ENCODE results near the gene PLPP2. TPM values are rescaled to one million over a fixed set of nuclear protein-coding genes. Genes with fewer than 3 reads are reported as not detected.

Gene PLPP2
- total and polyA plus RNA-seq, 2 donors, result 2.6 to 5.8 TPM

DNA sequence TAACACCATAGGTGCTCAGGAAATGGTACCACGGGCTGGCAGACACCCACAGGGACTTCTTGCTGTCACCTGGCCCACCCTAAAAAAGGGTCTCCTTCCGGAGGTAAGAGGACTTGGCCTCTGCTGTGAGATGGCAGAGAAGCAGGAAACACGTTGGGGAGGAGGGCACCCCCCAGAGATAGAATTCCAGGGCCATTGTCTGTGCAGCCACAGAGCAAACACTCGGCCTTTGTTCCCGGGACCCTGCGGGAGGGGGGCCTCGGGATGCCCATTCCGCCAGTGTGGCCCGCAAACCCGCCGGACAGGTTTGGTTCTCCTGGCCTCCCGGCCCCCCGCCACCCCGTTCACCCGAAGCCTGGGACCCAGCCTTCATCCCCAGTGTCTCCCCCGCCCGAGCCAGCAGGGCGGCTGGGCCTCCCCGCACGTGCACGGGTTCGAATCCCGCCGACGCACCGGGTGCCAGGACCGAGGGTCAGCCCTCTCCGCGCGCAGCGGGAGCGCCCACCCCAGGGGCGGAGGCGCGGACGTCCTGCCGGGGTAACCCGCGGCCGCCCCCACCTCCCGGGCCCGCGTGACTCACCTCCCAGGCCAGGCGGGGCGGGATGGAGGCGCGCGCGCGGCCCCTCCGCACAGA, 714 bp downstream of the PLPP2 start:
- Histone ChIP-seq H3K36me3 (ENCODE audit: control insufficient read depth in 2 of 2, insufficient read depth in 2 of 2, low read length in 1 of 2) (no peaks in the 10 kb centered on the region), H3K4me3 (ENCODE audit: low read length in 2 of 2) (no peak overlapping the region), H3K27me3 (ENCODE audit: control insufficient read depth in 2 of 2, insufficient read depth in 1 of 2, low read length in 1 of 2) (peaks cover 51 to 79% of the 10 kb centered on the region in 2 donors), H3K9me3 (ENCODE audit: control insufficient read depth in 2 of 2, insufficient read depth in 1 of 2, low read length in 1 of 2) (peaks cover 0 to 4% of the 10 kb centered on the region in 2 donors), H3K4me1 (ENCODE audit: control insufficient read depth in 2 of 2, insufficient read depth in 2 of 2, low read length in 2 of 2) (no peaks in the 10 kb centered on the region), H3K27ac (ENCODE audit: low read depth in 1 of 2, low read length in 1 of 2) (no peak overlapping the region)
- no peak for DNase-seq (ENCODE audit: low read depth in 6 of 9, low spot score in 9 of 9)
- 7% methylated on average over 51 of the region's 51 CpGs for WGBS

GRCh38 chr19:289651-290371, 1.4 kb downstream of the PLPP2 start:
- peaks cover 0 to 4% of the 10 kb centered on the region in 2 donors for H3K9me3 ChIP-seq (ENCODE audit: control insufficient read depth in 2 of 2, insufficient read depth in 1 of 2, low read length in 1 of 2)
- no peaks in the 10 kb centered on the region for H3K36me3 ChIP-seq (ENCODE audit: control insufficient read depth in 2 of 2, insufficient read depth in 2 of 2, low read length in 1 of 2)
- H3K27me3 ChIP-seq (ENCODE audit: control insufficient read depth in 2 of 2, insufficient read depth in 1 of 2, low read length in 1 of 2), result peaks cover 46 to 73% of the 10 kb centered on the region in 2 donors
- 48% methylated on average over 26 of the region's 26 CpGs for WGBS
- no peak overlapping the region for H3K4me3 ChIP-seq (ENCODE audit: low read length in 2 of 2)
- DNase-seq (ENCODE audit: low read depth in 6 of 9, low spot score in 9 of 9), result no peak
- H3K27ac ChIP-seq (ENCODE audit: low read depth in 1 of 2, low read length in 1 of 2), result no peak overlapping the region
- no peaks in the 10 kb centered on the region for H3K4me1 ChIP-seq (ENCODE audit: control insufficient read depth in 2 of 2, insufficient read depth in 2 of 2, low read length in 2 of 2)

DNA sequence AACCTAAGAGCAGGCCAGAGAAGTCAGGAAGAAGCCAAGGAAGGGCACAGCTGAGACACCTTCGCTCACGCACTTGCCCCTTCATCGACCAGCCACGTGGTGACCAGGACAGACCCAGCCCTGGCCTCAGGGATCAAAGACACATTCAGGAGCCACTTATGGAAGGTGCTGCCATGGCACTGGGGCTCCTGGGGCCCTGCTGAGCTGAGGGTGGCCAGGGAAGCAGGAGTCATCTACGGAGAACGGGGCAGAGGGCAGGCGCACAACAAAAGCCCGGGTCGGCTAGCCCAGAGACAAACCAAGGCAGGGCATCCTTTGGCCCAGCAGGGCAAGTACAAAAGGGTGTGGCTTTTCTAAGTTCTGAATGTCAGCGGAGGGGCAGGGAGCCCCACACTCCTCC, 2.3 kb downstream of the PLPP2 start:
- no peaks in the 10 kb centered on the region for H3K36me3 ChIP-seq (ENCODE audit: control insufficient read depth in 2 of 2, insufficient read depth in 2 of 2, low read length in 1 of 2)
- H3K4me1 ChIP-seq (ENCODE audit: control insufficient read depth in 2 of 2, insufficient read depth in 2 of 2, low read length in 2 of 2), result no peaks in the 10 kb centered on the region
- WGBS, result 90% methylated on average over 10 of the region's 10 CpGs
- H3K9me3 ChIP-seq (ENCODE audit: control insufficient read depth in 2 of 2, insufficient read depth in 1 of 2, low read length in 1 of 2), result peaks cover 0 to 4% of the 10 kb centered on the region in 2 donors
- H3K4me3 ChIP-seq (ENCODE audit: low read length in 2 of 2), result no peak overlapping the region
- no peak overlapping the region for H3K27ac ChIP-seq (ENCODE audit: low read depth in 1 of 2, low read length in 1 of 2)
- H3K27me3 ChIP-seq (ENCODE audit: control insufficient read depth in 2 of 2, insufficient read depth in 1 of 2, low read length in 1 of 2), result peaks cover 41 to 64% of the 10 kb centered on the region in 2 donors
- DNase-seq (ENCODE audit: low read depth in 6 of 9, low spot score in 9 of 9), result no peak

- Histone ChIP-seq H3K9me3 (ENCODE audit: control insufficient read depth in 2 of 2, insufficient read depth in 1 of 2, low read length in 1 of 2) (peaks cover 0 to 4% of the 10 kb centered on the region in 2 donors), H3K27ac (ENCODE audit: low read depth in 1 of 2, low read length in 1 of 2) (no peak overlapping the region), H3K27me3 (ENCODE audit: control insufficient read depth in 2 of 2, insufficient read depth in 1 of 2, low read length in 1 of 2) (peaks cover 29 to 49% of the 10 kb centered on the region in 2 donors), H3K4me1 (ENCODE audit: control insufficient read depth in 2 of 2, insufficient read depth in 2 of 2, low read length in 2 of 2) (no peaks in the 10 kb centered on the region), H3K36me3 (ENCODE audit: control insufficient read depth in 2 of 2, insufficient read depth in 2 of 2, low read length in 1 of 2) (no peaks in the 10 kb centered on the region), H3K4me3 (ENCODE audit: low read length in 2 of 2) (no peak overlapping the region)
- no peak for DNase-seq (ENCODE audit: low read depth in 6 of 9, low spot score in 9 of 9)
- WGBS, result 90% methylated on average over 19 of the region's 19 CpGs
Observed at GRCh38 chr19:287381-287871, 3.8 kb downstream of the PLPP2 start.

- no peak overlapping the region for H3K27ac ChIP-seq (ENCODE audit: low read depth in 1 of 2, low read length in 1 of 2)
- no peak overlapping the region for H3K4me3 ChIP-seq (ENCODE audit: low read length in 2 of 2)
- no peaks in the 10 kb centered on the region for H3K36me3 ChIP-seq (ENCODE audit: control insufficient read depth in 2 of 2, insufficient read depth in 2 of 2, low read length in 1 of 2)
- no peaks in the 10 kb centered on the region for H3K4me1 ChIP-seq (ENCODE audit: control insufficient read depth in 2 of 2, insufficient read depth in 2 of 2, low read length in 2 of 2)
- H3K27me3 ChIP-seq (ENCODE audit: control insufficient read depth in 2 of 2, insufficient read depth in 1 of 2, low read length in 1 of 2), result peaks cover 2 to 18% of the 10 kb centered on the region in 2 donors
- DNase-seq (ENCODE audit: low read depth in 6 of 9, low spot score in 9 of 9), result no peak
- 94% methylated on average over 10 of the region's 10 CpGs for WGBS
- no peaks in the 10 kb centered on the region for H3K9me3 ChIP-seq (ENCODE audit: control insufficient read depth in 2 of 2, insufficient read depth in 1 of 2, low read length in 1 of 2)
Observed at GRCh38 chr19:283395-283794, 7.8 kb downstream of the PLPP2 start.

GRCh38 chr19:282501-282900, 8.7 kb downstream of the PLPP2 start:
- Histone ChIP-seq H3K27ac (ENCODE audit: low read depth in 1 of 2, low read length in 1 of 2) (no peak overlapping the region), H3K27me3 (ENCODE audit: control insufficient read depth in 2 of 2, insufficient read depth in 1 of 2, low read length in 1 of 2) (peaks cover 0 to 12% of the 10 kb centered on the region in 2 donors), H3K9me3 (ENCODE audit: control insufficient read depth in 2 of 2, insufficient read depth in 1 of 2, low read length in 1 of 2) (no peaks in the 10 kb centered on the region), H3K36me3 (ENCODE audit: control insufficient read depth in 2 of 2, insufficient read depth in 2 of 2, low read length in 1 of 2) (no peaks in the 10 kb centered on the region), H3K4me1 (ENCODE audit: control insufficient read depth in 2 of 2, insufficient read depth in 2 of 2, low read length in 2 of 2) (no peaks in the 10 kb centered on the region), H3K4me3 (ENCODE audit: low read length in 2 of 2) (no peak overlapping the region)
- no peak for DNase-seq (ENCODE audit: low read depth in 6 of 9, low spot score in 9 of 9)
- 80% methylated on average over 13 of the region's 13 CpGs for WGBS

DNA sequence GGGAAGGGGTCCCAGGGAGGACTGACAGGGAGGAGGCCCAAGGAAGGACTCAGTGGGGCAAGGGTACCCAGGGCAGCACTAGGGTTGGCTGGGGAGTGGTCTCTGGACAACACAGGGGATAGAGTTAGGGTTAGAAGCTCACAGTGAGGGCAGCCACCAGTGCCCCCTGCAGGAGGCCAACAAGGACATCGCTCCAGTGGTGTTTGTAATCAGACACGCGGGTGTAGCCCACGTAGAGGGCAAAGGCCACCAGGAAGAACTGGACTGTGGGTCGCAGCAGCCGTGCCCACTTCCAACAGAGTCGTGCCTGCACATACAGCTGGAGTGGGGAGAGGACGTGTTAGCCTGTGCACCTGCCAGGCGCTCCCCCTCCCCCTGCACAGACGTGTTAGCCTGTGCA, 9.2 kb downstream of the PLPP2 start:
- Histone ChIP-seq H3K4me3 (ENCODE audit: low read length in 2 of 2) (no peak overlapping the region), H3K4me1 (ENCODE audit: control insufficient read depth in 2 of 2, insufficient read depth in 2 of 2, low read length in 2 of 2) (no peaks in the 10 kb centered on the region), H3K36me3 (ENCODE audit: control insufficient read depth in 2 of 2, insufficient read depth in 2 of 2, low read length in 1 of 2) (no peaks in the 10 kb centered on the region), H3K9me3 (ENCODE audit: control insufficient read depth in 2 of 2, insufficient read depth in 1 of 2, low read length in 1 of 2) (no peaks in the 10 kb centered on the region), H3K27me3 (ENCODE audit: control insufficient read depth in 2 of 2, insufficient read depth in 1 of 2, low read length in 1 of 2) (peaks cover 0 to 12% of the 10 kb centered on the region in 2 donors), H3K27ac (ENCODE audit: low read depth in 1 of 2, low read length in 1 of 2) (no peak overlapping the region)
- WGBS, result 90% methylated on average over 10 of the region's 10 CpGs
- no peak for DNase-seq (ENCODE audit: low read depth in 6 of 9, low spot score in 9 of 9)

DNA sequence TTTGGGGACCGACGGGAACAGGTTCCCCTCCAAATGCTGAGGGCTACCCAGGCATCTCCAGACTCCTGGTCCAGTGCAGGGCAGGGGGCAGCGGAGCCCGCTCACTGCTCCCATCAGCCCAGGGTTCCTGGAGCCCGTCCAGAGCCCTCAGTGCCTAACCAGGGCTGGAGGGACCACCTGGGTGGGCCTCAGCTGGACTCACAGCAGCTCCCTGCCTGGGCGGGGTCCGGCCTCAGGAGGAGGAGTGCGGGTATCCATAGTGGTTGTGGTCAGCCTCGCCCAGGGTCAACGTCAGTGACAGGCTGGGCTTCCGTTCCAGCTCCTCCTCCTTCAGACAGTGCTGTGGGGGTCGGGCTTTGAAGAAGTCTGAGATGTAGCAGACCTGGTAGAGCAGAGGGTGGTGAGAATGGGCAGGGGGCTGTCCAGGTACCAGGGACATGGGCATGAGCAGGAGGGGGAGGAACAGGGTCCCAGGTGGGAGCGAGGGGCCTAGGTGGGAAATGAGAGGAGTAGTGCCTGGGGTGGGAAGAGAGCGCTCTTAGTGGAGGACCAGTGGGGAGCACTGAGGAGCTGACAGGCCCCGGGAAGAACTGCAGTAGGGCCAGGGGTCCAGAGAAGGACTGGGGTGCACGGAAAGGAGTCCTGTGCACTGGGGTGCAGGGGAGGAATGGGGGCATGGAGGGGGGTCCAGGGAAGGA, 9.9 kb downstream of the PLPP2 start:
- 87% methylated on average over 16 of the region's 16 CpGs for WGBS
- no peaks in the 10 kb centered on the region for H3K9me3 ChIP-seq (ENCODE audit: control insufficient read depth in 2 of 2, insufficient read depth in 1 of 2, low read length in 1 of 2)
- H3K4me3 ChIP-seq (ENCODE audit: low read length in 2 of 2), result no peak overlapping the region
- no peak for DNase-seq (ENCODE audit: low read depth in 6 of 9, low spot score in 9 of 9)
- H3K36me3 ChIP-seq (ENCODE audit: control insufficient read depth in 2 of 2, insufficient read depth in 2 of 2, low read length in 1 of 2), result no peaks in the 10 kb centered on the region
- H3K27me3 ChIP-seq (ENCODE audit: control insufficient read depth in 2 of 2, insufficient read depth in 1 of 2, low read length in 1 of 2), result peaks cover 0 to 15% of the 10 kb centered on the region in 2 donors
- no peak overlapping the region for H3K27ac ChIP-seq (ENCODE audit: low read depth in 1 of 2, low read length in 1 of 2)
- no peaks in the 10 kb centered on the region for H3K4me1 ChIP-seq (ENCODE audit: control insufficient read depth in 2 of 2, insufficient read depth in 2 of 2, low read length in 2 of 2)

- Histone ChIP-seq H3K9me3 (ENCODE audit: control insufficient read depth in 2 of 2, insufficient read depth in 1 of 2, low read length in 1 of 2) (no peaks in the 10 kb centered on the region), H3K36me3 (ENCODE audit: control insufficient read depth in 2 of 2, insufficient read depth in 2 of 2, low read length in 1 of 2) (no peaks in the 10 kb centered on the region), H3K4me3 (ENCODE audit: low read length in 2 of 2) (no peak overlapping the region), H3K27ac (ENCODE audit: low read depth in 1 of 2, low read length in 1 of 2) (no peak overlapping the region), H3K4me1 (ENCODE audit: control insufficient read depth in 2 of 2, insufficient read depth in 2 of 2, low read length in 2 of 2) (no peaks in the 10 kb centered on the region), H3K27me3 (ENCODE audit: control insufficient read depth in 2 of 2, insufficient read depth in 1 of 2, low read length in 1 of 2) (peaks cover 0 to 17% of the 10 kb centered on the region in 2 donors)
- DNase-seq (ENCODE audit: low read depth in 6 of 9, low spot score in 9 of 9), result no peak
- 82% methylated on average over 12 of the region's 12 CpGs for WGBS
Observed at GRCh38 chr19:280541-281009, 10.6 kb downstream of the PLPP2 start.

Measured in thymus (tissue), 11 donors.